ENCODE measurements around the gene CNPY1. TPM values are rescaled to one million over a fixed set of nuclear protein-coding genes. Genes with fewer than 3 reads are reported as not detected.

CNPY1 gene
- total RNA-seq, 1 donor from 2014 or later, result not detected

DNA sequence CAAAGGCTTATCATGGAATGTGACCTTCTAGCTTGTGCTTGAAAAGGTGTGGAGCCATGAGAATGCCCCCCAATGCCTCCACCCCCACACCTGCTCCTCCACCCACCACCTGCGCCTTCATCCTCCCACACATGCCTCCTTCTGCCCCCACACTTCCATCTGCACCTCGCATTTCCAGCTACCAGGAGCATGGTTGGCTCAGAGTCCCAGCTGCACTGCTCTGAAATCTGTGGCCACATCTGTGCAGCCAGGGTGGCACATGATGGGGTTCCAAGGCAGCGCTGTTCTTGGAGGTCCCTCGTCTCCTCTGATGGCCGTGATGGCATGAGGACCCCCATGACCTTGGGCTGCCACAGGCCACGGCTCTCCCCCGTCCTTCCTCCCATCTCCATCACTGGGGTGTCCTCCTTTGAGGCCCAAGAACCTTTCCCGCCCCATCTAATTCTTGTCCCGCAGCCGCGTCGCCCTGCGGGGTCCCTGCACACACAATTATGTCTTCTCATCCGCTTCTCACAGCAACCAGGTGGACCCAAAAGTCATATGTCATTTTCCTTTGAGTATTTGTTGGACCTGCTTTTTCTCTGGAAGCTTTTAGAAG is 40.6 kb upstream of the CNPY1 start:
- ChIA-PET POLR2A (no interaction called here), CTCF (no interaction called here)
- Mint-ChIP-seq H3K27ac (no peak overlapping the region), H3K9me3 (no peaks in the 10 kb centered on the region), H3K36me3 (ENCODE audit: low read depth) (no peaks in the 10 kb centered on the region), H3K4me3 (no peak overlapping the region), H3K27me3 (peaks cover 36% of the 10 kb centered on the region), H3K4me1 (no peaks in the 10 kb centered on the region)
- ATAC-seq (ENCODE audit: low read depth) (no peak), DNase-seq (no peak)
- TF ChIP-seq CTCF (IDR thresholded peaks at IDR 0.05), result no peak
- intact Hi-C loops (cut with micrococcal nuclease), result no loop called here

DNA sequence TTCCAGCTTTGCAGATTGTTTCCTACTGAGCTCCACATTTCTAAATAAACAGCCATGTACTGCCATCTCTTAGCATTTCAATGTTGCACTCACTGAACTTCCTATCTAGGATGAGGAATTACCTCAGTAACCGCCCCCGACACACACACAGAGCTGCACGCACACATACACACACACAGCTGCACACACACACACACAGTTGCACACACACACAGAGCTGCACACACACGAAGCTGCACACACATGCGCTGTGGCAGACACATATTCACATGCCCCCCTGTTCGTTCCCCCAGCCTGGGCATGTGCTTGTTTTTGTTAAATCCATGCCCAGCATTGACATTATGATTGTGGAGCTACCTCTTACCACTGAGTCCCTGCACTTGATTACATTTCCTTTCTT is 39.6 kb upstream of the CNPY1 start:
- ChIA-PET POLR2A (no interaction called here), CTCF (no interaction called here)
- H3K27me3 Mint-ChIP-seq, result peaks cover 36% of the 10 kb centered on the region
- no peaks in the 10 kb centered on the region for H3K4me1 Mint-ChIP-seq
- no peak overlapping the region for H3K4me3 Mint-ChIP-seq
- H3K27ac Mint-ChIP-seq, result no peak overlapping the region
- DNase-seq, result no peak
- intact Hi-C loops (cut with micrococcal nuclease), result no loop called here
- H3K9me3 Mint-ChIP-seq, result no peaks in the 10 kb centered on the region
- no peak for ATAC-seq (ENCODE audit: low read depth)
- H3K36me3 Mint-ChIP-seq (ENCODE audit: low read depth), result no peaks in the 10 kb centered on the region
- TF ChIP-seq CTCF (IDR thresholded peaks at IDR 0.05), result no peak

- no peaks in the 10 kb centered on the region for H3K4me1 Mint-ChIP-seq
- ChIA-PET POLR2A (no interaction called here), CTCF (interaction anchor here (0.6 to 1.3 kb wide), 2 partner anchors 13 to 1302 kb away, joined by 3 read pairs; no protein-coding TSS in a partner anchor)
- no peak for ATAC-seq (ENCODE audit: low read depth)
- no peaks in the 10 kb centered on the region for H3K9me3 Mint-ChIP-seq
- H3K27me3 Mint-ChIP-seq, result peaks cover 38% of the 10 kb centered on the region
- no peak overlapping the region for H3K27ac Mint-ChIP-seq
- no peak for TF ChIP-seq CTCF (IDR thresholded peaks at IDR 0.05)
- H3K4me3 Mint-ChIP-seq, result no peak overlapping the region
- intact Hi-C loops (cut with micrococcal nuclease), result no loop called here
- no peak for DNase-seq
- H3K36me3 Mint-ChIP-seq (ENCODE audit: low read depth), result no peaks in the 10 kb centered on the region
Measured at GRCh38 chr7:155585532-155585895, 39.2 kb upstream of the CNPY1 start.

- no peak for DNase-seq
- Mint-ChIP-seq H3K4me1 (no peaks in the 10 kb centered on the region), H3K36me3 (ENCODE audit: low read depth) (no peaks in the 10 kb centered on the region), H3K27me3 (peaks cover 42% of the 10 kb centered on the region), H3K4me3 (no peak overlapping the region), H3K27ac (no peak overlapping the region), H3K9me3 (no peaks in the 10 kb centered on the region)
- POLR2A ChIA-PET, result no interaction called here
- CTCF ChIA-PET, result interaction anchor here (0.6 to 1.3 kb wide), 2 partner anchors 14 to 1303 kb away, joined by 3 read pairs; no protein-coding TSS in a partner anchor
- intact Hi-C loops (cut with micrococcal nuclease), result no loop called here
- TF ChIP-seq CTCF (IDR thresholded peaks at IDR 0.05), result no peak
- ATAC-seq (ENCODE audit: low read depth), result no peak
Measured at GRCh38 chr7:155584763-155585531, 38.6 kb upstream of the CNPY1 start.

DNA sequence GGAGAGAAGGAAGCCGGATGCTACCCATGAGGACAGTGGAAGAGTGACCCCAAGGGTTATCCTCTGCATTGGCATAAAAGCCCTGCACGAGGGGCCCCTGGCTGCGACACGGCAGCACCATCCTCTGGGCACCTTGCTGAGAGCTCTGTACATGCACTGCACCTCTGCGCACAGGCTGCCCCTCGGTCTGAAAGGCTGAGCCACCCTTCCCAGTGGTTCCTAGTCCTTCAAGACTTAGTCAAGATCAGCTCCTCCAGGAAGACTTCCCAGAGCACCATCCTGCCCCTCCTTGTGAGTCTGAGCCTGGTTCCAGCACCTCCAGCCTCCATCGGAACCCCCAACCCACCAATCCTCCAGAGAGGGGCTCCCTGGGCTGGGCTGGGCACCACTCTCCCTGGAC is 37.9 kb upstream of the CNPY1 start:
- H3K9me3 Mint-ChIP-seq, result no peaks in the 10 kb centered on the region
- no peak for TF ChIP-seq CTCF (IDR thresholded peaks at IDR 0.05)
- intact Hi-C loops (cut with micrococcal nuclease), result no loop called here
- H3K4me3 Mint-ChIP-seq, result no peak overlapping the region
- peaks cover 40% of the 10 kb centered on the region for H3K27me3 Mint-ChIP-seq
- ATAC-seq (ENCODE audit: low read depth), result no peak
- no peaks in the 10 kb centered on the region for H3K4me1 Mint-ChIP-seq
- no peak for DNase-seq
- ChIA-PET POLR2A (no interaction called here), CTCF (interaction anchor here (1.3 kb wide), 1 partner anchor 15 kb away, joined by 3 read pairs; no protein-coding TSS in a partner anchor)
- H3K36me3 Mint-ChIP-seq (ENCODE audit: low read depth), result no peaks in the 10 kb centered on the region
- no peak overlapping the region for H3K27ac Mint-ChIP-seq
